ENCODE data around the gene CAB39L.

DNA sequence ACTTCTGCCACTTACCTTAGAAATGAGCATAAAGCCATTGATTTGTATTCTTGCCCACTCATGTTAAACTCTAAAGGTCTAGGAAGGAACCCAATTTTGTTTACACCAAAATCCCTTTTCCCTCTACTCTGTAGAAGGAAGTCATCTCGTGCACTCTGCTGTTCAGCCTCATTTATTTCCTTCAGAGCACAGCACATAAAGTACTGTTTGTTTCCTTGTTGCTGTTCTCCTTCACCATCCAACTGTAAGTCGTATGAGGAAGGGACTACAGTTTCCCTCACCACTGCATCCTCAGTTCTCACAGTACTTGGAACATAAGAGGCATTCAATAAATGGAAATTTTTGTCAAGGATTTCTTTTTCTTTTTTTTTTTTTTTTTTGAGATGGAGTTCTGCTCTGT, 171.6 kb downstream of the CAB39L start:
- TF ChIP-seq POLR2A (IDR thresholded peaks at IDR 0.05), result no peak
- TF ChIP-seq, protein P1, sequence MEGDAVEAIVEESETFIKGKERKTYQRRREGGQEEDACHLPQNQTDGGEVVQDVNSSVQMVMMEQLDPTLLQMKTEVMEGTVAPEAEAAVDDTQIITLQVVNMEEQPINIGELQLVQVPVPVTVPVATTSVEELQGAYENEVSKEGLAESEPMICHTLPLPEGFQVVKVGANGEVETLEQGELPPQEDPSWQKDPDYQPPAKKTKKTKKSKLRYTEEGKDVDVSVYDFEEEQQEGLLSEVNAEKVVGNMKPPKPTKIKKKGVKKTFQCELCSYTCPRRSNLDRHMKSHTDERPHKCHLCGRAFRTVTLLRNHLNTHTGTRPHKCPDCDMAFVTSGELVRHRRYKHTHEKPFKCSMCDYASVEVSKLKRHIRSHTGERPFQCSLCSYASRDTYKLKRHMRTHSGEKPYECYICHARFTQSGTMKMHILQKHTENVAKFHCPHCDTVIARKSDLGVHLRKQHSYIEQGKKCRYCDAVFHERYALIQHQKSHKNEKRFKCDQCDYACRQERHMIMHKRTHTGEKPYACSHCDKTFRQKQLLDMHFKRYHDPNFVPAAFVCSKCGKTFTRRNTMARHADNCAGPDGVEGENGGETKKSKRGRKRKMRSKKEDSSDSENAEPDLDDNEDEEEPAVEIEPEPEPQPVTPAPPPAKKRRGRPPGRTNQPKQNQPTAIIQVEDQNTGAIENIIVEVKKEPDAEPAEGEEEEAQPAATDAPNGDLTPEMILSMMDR (IDR thresholded peaks at IDR 0.05 in 4 of 5, conservative IDR thresholded peaks at IDR 0.05 in 1 of 5), result no peak
